ENCODE data around the gene GHR.
"Not testable (repeated sequence)": the region's sequence is repeated elsewhere in the genome, so short reads cannot be mapped to it uniquely, and the experiment has no call there.

The GHR gene

DNA sequence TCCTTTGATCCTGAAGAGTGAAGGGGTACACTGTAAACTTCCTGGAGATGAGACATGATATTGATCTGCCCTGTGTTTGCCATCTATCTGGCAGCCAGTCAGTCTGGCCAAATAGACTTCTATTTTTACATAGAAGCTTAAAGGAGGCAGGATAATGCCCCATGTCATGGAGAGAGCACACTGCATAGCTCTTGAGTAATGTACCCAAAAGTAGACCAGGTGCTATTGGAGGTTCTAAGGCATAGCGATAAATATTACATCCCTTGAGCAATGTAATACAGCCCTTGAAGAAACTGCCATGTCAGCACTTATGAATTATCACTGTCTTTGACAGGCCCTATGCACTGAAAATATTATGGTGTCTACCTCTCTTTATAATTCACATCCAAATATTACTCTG lies 131.8 kb downstream of the GHR start:
- no peak overlapping the region for H3K4me3 ChIP-seq (ENCODE audit: low read depth, low read length)
- no peak for DNase-seq (ENCODE audit: low read depth)

DNA sequence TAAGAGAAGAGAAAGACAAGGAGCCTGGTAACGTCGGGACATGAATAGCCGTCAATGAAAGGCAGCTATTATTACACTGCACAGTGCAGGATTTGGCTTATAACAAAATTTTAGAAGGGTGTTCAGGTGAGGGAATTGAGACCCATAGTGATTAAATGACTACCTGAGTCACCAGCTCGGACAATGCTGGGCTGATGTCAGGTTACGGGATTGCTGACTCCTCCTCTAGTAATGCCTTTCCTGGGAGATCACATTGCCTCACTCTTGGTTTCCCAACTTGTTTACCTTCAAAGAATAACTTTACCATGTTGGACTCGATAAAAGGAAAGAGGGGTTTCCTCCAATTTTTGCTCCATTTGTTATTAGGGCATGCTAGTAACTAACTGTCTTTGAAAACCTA lies 132.6 kb downstream of the GHR start:
- DNase-seq (ENCODE audit: low read depth) = no peak
- H3K4me3 ChIP-seq (ENCODE audit: low read depth, low read length) = no peak overlapping the region

DNA sequence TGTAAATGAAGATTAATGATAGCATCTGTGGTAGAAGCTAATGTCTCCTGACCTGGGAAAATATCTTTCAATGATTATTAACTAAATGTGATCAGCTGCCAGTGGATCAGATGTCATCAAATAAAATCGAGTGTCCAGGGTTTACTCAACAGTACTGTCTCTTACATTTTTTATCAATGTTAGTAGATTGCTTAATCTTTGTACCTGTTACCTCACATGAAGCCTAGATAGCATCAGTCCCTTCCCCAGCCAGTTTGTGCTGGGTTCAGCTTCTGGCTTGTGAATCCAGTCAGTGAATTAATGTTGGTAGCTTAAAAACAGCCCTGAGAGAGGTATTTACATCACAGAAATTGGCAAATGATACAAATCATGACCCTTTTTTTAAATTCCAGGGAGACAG lies 134.4 kb downstream of the GHR start:
- no peak overlapping the region for H3K4me3 ChIP-seq (ENCODE audit: low read depth, low read length)
- DNase-seq (ENCODE audit: low read depth) = no peak

DNA sequence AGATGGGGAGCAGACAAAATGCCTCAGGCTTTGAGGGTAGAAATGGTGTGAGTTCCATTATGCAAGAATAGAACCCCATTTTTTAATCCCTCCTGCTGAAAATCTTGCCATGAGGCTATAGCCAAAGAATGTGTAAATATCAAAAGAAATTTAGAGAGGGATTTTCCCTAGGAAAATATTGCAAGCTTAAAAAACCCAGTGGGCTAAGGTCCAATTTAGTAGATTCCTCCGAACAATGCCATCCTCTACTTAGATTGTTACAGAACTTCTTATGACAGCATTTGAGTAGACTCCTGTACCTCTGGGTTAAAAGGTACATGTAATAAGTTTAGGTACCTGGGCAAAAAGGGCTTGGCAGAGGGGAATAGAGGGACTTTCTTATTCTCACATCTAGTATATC lies 138.4 kb downstream of the GHR start:
- no peak overlapping the region for H3K4me3 ChIP-seq (ENCODE audit: low read depth, low read length)
- no peak for DNase-seq (ENCODE audit: low read depth)

DNA sequence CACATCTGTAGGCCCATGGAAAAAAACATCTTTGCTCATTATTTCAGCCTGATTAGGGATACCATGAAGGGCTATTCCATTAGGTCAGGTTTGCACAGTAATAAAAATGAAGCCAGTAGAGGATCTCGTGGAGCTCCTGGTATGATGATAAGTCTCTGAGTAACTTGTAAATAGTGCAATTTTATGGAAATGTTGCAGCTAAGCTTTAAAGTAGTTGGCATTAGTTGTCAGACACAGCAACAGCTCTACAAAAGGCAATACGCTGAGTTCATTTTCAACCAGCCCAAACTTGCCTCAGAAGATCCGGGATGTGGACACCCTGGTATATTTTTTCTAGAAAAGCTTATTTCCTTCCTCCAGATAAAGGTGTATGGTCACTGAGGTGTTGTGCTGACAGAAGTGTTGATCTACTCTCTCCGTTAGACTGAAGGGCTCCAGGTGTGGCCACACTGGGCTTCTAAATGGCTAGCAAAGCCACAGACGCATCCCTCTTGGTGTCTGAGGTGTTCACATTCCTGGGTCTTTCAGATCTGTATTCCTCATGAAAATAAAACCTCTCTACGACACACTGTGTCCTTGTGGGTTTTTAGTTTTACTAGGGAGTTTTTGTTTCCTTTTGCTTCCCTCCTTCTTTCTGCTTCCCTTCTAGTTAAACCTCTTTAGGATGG lies 141.6 kb downstream of the GHR start:
- no peak for DNase-seq (ENCODE audit: low read depth)
- H3K4me3 ChIP-seq (ENCODE audit: low read depth, low read length) = no peak overlapping the region

DNA sequence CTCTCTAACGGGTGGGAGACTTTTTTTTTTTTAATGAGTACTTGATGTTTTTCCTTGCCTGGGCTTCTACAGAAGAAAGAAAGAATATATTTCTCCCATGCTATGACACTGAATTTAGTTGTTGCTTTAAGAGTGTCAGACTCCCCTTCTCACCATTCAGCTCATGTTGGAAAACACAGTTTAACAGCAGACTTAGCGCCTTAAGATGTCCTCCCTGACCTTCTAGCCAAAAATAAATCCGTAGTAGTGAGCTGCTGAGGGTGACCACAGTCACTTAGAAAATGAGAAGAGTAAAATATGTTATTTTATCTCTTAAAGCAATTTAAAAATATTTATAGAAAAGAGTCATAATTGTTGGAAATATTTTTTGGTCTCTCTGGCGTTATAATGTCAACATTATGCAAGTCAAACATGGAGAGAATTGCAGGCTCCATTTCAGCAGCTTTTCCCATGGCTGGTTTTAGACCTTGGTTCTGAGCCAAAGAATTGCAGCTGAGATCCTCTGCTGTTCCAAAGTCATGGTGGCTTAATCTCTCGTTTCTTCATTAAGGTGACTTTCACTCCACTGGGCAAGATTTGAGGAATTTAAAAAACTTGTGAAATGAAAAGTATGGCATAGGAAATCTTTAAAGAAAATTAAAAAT lies 143.5 kb downstream of the GHR start:
- H3K4me3 ChIP-seq (ENCODE audit: low read depth, low read length) = no peak overlapping the region
- no peak for DNase-seq (ENCODE audit: low read depth)

DNA sequence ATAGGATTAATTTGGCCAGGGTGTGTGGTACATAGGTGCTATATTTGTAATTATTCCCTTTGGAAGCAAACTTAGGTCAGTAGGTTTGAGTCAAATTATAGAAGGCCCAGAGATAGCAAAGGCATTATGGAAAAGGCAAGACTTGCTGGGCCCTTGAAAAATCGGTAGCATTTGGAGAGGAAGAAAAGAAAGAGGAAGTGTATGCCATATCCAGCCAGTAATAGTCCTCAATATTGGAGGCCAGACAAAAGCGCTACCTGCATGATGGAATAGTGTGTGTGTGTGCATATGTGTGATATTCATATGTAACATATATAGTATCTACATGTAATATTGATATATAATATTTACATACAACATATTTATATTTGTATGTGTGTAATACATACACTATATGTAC lies 146.1 kb downstream of the GHR start:
- H3K4me3 ChIP-seq (ENCODE audit: low read depth, low read length) = no peak overlapping the region
- DNase-seq (ENCODE audit: low read depth) = no peak

DNA sequence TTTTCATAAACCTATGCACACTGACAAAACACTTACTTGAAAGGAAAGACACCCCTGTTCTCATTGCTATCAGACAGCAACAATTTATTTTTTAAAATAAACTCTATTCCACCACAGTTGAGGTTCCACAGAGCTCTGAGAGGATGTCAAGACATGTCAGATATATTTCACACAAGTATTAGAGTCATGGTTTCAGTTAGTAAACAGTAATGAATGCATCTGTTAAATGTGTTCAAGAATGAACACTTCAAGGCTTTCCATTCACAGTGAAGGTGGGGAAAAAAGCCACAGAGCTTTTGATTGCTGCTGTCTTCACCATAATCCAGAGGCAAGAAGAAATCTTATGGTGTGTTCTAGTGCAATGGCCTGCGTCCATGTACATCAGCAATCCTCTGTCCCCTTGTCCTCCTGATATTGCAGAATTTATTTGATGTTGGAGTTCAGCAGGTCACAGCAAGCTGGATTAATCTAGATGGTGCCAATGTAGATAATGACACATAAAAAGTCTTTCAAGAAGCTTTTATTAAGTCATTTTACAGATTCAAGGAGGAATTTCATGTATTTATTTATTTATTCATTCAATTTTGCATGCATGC lies 146.8 kb downstream of the GHR start:
- no peak for DNase-seq (ENCODE audit: low read depth)
- H3K4me3 ChIP-seq (ENCODE audit: low read depth, low read length) = no peak overlapping the region

DNA sequence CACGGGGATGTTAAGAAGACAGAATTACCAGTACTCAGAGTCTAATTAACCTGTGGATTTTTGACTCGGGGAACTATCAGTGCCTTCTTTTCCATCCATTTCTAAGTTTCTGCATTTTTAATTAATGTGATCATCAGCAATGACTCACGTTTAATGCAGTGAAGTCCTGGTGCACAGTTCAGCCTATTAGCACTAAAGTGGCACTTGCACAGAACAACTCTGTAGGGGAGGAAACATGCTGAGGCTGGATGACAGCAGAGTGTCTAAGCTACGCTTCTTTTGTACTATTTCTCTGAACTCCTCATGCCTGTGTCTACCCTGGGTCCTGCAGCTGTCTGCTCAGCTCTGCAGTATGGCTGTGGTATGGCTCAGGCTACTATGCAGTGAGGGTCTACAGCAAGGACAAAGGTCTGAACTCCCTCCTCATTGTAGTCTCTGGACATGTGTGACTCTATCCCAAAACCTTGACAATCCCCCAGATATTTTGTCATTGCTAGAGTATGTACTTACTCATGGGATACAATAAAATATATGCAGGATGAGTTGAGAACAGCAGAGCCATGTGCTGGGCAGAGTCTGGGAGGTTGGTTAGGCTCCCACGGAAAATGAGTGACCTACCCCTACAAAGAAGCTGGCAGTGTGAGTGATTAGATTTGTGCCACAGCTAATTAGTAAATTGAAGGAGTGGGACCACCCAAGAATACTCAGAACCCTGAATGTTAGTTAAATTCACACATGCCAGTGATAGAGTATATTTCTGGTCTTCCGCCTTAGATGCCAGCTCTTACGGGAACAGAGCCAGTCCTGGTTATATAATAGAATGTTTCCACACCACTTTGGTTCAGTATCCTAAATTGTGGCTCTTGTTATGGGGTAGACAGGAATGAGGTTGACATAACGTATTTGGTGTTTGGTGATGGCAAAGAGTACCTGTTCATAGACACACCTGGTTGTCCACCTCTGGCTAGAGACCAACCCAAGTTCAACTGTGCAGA lies 148.0 kb downstream of the GHR start:
- no peak overlapping the region for H3K4me3 ChIP-seq (ENCODE audit: low read depth, low read length)
- no peak for DNase-seq (ENCODE audit: low read depth)

DNA sequence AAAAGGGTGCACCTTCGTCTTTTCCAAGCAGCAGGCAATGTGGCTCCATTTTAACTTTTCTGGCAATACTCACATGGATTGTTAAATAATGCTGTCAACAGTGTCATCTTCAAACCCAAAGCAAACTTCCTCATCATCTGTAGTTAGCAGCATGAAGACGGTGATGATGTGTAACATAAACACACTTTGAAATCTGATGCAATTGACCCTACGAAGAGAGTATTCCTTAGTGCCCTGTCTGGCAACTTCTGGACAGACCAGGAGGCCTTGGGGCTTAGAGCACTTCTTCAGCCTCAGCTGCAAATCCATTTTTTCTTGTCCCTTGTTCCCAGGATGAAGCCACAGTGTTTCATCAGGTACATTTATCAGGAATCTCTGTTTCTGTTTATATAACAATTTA lies 149.1 kb downstream of the GHR start:
- DNase-seq (ENCODE audit: low read depth) = no peak
- H3K4me3 ChIP-seq (ENCODE audit: low read depth, low read length) = no peak overlapping the region

DNA sequence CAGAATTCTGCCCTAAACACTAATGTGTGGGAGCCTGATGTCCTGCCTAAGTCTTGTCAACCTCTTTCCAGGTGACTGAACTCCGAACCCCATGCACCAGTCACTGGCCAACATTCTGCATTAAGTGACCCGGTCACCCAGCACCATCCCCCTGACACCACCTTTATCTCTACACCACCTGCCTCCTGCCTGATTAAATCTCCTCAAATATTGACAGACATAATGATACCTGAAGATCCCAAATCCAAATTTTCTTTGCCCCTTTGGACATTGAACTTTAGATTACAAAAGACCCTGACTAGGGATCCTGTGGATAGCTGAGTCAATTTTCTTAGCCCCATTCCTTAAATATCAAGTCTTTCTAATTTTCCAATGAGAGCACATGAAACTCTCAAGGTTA lies 150.1 kb downstream of the GHR start:
- no peak for DNase-seq (ENCODE audit: low read depth)
- no peak overlapping the region for H3K4me3 ChIP-seq (ENCODE audit: low read depth, low read length)

DNA sequence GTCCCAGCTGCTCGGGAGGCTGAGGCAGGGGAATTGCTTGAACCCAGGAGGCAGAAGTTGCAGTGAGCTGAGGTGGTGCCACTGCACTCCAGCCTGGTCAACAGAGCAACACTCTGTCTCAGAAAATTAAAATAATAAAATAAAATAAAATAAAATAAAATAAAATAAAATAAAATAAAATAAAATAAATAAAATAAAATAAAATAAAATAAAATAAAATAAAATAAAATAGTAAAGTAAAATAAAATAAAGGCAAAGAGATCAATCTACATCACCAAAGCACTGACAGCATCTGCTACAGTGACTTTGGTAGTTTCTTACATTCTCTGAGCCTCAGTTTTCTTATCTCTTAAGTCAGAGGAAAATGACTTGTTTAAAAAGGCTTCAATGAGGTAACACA lies 152.7 kb downstream of the GHR start:
- not testable (repeated sequence) for DNase-seq (ENCODE audit: low read depth); H3K4me3 ChIP-seq (ENCODE audit: low read depth, low read length)

DNA sequence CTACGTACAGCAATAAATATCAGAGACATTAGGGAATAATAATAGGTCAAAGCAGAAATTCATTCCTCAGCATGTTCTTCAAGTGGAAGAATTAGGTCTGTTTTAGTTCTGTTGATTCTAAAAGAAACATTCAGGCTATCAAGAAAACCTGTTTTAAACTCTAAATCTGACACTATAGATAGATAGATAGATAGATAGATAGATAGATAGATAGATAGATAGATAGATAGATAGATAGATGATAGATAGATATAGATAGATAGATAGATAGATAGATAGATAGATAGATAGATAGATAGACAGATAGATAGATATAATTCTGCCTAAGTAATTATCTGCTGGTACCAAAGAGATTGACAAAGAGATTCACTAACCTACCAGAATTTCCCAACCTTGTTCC lies 155.7 kb downstream of the GHR start:
- DNase-seq (ENCODE audit: low read depth); H3K4me3 ChIP-seq (ENCODE audit: low read depth, low read length): not testable (repeated sequence)

DNA sequence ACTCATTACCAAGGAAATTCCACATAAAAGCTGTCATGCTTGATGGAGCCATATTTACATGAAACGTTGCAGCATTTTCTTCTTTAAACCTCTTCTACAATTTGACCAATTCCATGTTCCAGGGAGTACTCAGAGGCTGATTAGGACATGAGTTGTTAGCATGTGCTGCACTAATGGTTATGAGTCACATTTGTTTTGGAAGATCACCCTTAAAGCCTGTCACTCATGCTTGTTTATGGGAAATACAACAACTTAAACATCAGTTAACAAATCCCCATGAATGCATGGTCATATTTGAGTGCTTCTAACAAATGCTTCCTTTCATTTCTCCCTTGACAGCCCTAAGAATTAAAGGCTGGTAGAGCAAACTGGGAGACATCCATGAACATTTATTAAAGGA lies 156.1 kb downstream of the GHR start:
- no peak for DNase-seq (ENCODE audit: low read depth)
- H3K4me3 ChIP-seq (ENCODE audit: low read depth, low read length) = no peak overlapping the region

DNA sequence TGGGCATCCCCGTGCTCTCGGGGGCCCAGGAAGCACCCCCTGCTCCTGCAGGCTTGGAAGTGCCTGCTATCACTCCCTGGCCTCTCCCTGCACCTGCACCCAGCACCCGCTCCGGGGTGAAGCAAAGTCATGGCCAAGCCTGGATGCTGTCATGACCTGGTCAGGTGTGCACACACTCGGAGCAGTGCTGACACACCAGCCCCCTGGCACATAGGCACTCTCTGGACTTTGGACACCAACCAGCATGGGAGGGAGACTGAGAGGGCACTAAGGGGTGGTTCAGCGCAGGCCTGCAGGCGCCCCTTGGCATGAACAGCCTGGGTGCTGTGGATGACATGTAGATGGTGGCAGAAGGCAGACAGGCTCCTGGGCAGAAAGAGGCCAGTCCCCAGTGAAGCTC lies 158.6 kb downstream of the GHR start:
- no peak for DNase-seq (ENCODE audit: low read depth)
- H3K4me3 ChIP-seq (ENCODE audit: low read depth, low read length) = no peak overlapping the region

DNA sequence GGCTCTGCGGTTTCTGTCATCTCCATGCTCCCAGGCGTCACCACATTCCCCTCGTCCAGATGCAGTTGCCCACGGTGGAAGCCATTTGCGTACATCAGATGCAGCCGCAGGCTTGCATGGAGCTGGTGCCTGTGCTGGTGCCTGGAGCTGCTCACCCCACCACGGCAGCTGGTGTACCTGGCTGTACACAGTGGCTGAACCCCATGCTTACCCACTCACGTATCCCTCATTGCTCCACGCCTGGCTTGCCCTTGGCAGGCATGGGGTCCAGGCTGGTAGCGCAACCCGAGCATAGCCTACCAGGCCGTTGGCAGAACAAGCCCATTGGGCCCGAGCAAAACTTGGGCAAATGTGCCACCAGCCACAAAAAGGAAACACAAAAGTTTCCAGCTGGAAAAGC lies 159.5 kb downstream of the GHR start:
- no peak for DNase-seq (ENCODE audit: low read depth)
- no peak overlapping the region for H3K4me3 ChIP-seq (ENCODE audit: low read depth, low read length)

DNA sequence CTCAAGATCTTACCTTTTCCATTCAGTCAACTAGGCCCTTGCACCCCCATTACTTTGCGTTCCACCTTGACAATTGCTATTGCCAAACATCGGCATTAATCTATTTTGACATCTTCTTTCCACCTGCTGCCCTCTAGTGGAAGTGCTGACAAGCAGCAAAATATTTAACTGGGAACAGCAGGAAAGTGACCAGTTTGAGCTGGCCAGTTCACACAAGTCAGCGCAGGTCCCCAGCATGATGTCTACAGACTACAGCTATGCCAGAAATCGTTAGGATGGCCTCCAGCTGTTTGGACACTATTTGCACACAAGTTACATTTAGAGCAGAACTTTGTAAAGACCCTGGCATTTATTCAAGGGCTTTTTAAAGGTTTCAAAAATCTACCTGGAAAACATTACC lies 160.1 kb downstream of the GHR start:
- no peak for DNase-seq (ENCODE audit: low read depth)
- H3K4me3 ChIP-seq (ENCODE audit: low read depth, low read length) = no peak overlapping the region

DNA sequence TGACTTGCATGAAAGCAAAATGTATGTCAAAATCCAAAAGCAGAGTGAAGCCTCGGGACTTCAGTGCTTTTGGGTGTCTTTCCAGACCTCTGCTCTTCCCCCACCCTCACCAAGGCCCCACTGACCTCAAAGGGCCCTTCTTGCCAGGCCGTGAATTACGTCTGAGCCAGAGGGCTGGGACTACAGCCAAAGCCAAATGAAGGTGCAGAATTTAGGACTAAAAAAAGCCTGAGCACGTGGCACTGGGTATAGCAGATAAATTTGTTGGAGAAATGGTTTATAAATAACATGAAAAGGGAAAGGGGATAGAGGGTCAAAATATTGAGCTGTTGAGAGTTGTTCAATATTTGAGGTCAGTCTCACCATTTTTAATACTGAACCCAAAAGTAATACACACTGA lies 163.4 kb downstream of the GHR start:
- H3K4me3 ChIP-seq (ENCODE audit: low read depth, low read length) = no peak overlapping the region
- no peak for DNase-seq (ENCODE audit: low read depth)

DNA sequence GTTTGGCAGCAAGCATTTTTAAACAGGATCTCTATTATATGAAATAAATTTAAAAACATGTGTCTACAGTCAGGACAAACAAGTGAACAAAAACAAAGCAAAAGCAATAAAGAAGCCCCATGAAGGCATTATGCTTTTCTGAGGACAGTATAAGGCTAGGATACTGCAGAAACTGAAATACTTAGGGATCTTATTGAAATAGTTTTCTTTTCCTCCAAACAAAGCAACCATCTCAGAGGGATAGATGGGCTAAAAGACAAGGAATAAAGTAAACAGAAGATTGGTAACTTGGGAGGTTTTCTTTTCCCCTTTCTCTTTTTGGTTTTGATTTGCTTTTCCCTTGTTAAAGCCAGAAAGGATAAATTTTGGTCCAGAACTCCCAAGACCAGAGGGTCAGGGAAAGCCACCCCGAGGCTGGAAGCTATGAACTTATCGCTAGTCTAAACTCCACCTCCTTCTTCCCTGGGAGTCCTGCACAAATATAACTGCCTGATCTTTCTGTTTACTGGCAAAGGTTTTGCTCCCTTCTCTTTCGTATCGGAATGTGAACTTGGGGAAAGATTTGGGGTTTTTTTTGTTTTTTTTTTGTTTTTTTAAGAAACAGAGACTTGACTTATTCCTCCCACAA lies 164.0 kb downstream of the GHR start:
- no peak for DNase-seq (ENCODE audit: low read depth)
- no peak overlapping the region for H3K4me3 ChIP-seq (ENCODE audit: low read depth, low read length)

DNA sequence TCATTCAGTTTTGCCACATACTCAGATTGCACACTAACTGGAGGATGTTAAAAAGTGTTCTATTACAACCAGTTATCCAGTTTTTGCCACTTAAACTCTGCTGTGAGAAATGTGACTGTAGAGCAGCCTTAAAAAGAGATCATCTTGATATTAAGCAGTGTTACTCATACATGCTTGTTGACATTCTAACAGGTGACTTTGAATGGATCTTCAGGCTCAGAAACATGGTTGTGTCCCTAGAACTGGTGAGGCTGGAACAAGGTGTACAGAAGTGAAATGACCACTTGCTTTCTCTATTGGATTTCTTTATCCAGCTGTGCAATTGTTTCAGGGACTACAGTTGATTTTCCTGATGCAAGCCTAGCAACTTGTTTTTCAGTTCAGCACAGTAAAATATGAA lies 167.3 kb downstream of the GHR start:
- no peak for DNase-seq (ENCODE audit: low read depth)
- no peak overlapping the region for H3K4me3 ChIP-seq (ENCODE audit: low read depth, low read length)
